HG03159 (cell line): ENCODE data around the gene RTL10.
"Not testable (repeated sequence)": the region's sequence is repeated elsewhere in the genome, so short reads cannot be mapped to it uniquely, and the experiment has no call there.

Experiments
- ATAC-seq: cut with Tn5 transposase; IDR thresholded peaks from one replicate; pipeline ENCODE4 v1.9.1; 2021; ENCODE audit warnings: mild to moderate bottlenecking, moderate library complexity; ENCODE audit not compliant: unreplicated experiment

Gene RTL10

GRCh38 chr22:19889951-19890350 lies 35.3 kb upstream of the RTL10 start:
- no peak for ATAC-seq

DNA sequence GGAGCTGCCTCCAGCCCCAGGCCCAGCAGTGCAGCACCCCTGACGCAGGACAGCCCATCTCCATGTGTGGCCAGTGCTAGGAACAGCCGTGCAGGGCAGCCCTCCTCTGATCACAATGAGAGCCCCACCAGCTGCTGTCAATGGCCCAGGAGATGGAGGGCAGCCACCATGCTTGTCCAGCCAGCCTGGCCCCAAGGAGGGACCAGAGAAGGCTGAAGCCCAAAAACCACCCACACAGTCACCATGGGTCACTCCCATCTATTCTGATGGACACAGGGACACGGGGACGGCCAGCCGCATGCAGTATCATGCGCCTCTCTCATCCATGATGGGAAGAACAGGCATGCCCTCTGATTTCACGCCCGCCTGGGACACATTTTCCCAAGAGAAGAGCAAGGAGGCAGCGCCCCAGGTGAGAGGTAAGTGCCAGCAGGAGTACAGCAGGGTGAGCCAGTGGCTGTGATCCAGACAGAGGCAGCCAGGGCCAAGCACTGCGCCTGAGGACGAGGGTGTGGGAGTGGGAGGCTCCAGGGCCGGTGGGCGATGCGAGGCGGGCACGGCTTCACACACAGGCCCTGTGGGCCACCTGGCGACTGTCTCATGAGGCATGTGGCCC lies 33.6 kb upstream of the RTL10 start:
- ATAC-seq, result no peak

- no peak for ATAC-seq
Observed at GRCh38 chr22:19887256-19887985, 32.7 kb upstream of the RTL10 start.

DNA sequence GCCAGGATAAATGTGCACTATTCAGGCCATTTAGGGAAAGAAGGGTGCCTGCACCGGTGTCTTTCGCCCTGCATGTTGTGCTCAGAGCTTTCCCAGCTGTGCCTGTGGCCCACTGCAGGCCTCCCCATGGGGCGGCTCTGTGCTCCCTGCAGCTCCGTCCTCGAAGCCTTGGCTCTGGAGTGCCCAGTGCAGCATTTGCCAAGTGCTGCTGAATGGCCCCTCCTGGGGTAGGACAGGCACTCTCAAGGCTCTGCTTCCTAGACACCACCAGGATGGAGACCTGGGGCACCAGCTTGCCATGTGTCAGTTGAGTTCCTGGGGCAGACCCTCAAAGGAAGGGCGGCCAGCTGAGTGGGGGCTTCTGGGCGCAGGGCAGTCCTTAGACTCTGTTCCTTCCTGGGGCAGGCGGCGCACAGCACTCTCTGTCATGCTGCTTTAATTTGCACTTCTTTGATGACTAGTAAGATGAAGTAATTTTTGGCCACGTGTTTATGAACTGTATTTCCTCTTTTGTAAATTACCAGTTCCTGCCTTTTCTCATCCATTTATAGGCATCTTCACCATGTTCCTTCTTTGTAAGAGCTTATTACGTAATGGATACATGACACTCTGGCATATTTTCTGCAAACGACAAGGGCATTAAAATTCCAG lies 32.1 kb upstream of the RTL10 start:
- no peak for ATAC-seq

DNA sequence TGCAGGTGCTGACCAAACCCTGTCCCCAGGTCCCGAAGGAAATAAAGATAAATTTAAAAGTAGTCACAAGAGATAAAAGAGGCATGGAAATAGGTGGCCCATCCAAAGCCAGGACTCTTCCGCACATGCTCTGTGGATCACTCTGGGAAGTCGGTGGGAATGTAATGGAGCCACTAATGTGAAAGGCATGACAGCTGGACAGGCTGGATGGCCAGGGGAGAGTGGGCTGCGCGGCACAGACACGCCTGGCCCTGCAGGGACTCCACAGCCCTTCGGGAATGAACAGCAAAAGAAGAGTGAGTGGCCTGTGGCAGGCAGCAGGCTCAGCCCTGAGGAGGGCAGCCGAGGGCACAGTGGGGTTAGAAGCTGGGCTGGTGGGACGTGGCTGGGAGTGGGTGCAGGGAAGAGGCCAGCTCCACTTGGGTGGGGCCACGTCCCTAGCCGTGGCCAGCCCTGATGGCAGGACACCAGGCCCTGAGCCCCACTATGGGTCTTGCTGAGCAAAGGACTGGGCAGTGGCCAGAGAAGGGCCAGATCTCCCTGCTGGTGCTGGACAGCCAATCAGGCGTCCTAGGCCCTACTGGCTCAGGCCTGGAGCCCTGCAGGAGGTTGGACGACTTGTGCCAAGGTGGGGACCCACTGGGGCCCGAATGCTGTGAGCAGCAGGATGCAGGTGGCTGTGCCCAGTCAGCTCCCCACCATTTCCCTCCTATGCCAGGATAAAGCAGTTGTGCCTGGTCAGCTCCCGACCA lies 31.3 kb upstream of the RTL10 start:
- ATAC-seq, result no peak

GRCh38 chr22:19884954-19885751 lies 30.5 kb upstream of the RTL10 start:
- ATAC-seq, result no peak

GRCh38 chr22:19884161-19884953 lies 29.7 kb upstream of the RTL10 start:
- no peak for ATAC-seq

DNA sequence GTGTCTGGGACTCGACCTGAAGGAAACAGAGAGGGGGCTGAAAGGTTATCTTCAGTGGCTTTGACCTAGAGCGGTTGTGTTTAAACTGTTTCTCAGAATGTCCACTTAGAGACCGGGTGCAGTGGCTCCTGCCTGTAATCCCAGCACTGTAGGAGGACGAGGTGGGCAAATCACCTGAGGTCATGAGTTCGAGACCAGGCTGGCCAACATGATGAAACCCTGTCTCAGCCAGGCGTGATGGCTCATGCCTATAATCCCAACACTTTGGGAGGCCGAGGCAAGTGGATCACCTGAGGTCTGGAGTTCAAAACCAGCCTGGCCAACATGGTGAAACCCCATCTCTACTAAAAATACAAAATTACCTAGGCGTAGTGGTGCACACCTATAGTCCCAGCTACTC lies 28.8 kb upstream of the RTL10 start:
- not testable (repeated sequence) for ATAC-seq

DNA sequence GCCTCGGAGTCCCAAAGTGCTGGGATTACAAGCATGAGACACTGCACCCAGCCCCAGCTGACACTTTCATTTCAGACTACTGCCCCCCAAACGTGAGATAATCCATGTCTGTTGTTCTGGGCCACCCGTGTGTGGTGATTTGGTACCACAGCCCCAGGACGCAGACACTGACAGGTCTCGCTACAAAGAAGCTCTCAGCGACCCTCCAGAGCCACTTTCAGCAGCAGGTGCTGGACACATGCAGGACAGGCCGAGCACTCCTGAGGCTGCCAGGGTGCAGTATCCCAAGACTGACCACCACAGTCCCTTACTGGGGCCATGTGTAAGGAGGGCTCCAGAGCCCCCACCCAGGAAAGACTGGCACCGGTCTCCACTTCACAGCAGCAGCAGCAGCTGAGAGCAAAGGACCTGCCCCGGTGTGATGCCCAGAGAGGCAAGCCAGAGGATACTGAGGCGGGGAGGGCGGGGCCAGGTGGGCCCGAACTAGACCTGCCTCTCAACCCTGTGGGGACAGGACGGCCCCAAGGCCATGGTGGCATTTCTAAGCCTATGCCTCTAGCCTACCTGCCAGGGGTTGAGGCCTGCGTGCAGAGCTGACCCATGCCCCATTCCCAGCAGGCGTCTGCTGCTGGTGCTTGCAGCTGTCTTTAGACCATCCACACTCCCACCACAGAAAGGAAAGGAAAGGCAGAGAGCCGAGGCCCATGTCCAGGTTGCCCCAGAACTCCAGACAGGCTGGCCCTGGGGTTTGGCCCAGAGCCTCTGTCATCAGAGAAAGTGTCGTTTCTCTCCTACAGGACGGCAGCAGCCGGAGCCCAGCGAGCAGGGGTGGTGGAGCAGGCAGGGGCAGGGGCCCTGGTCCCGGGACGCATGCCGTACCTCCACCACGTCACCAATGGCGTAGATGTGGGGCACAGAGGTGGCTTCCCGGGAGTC lies 28.0 kb upstream of the RTL10 start:
- ATAC-seq, result no peak

- no peak for ATAC-seq
Observed at GRCh38 chr22:19880786-19881569, 26.3 kb upstream of the RTL10 start.

- no peak for ATAC-seq
Observed at GRCh38 chr22:19879992-19880785, 25.5 kb upstream of the RTL10 start.

DNA sequence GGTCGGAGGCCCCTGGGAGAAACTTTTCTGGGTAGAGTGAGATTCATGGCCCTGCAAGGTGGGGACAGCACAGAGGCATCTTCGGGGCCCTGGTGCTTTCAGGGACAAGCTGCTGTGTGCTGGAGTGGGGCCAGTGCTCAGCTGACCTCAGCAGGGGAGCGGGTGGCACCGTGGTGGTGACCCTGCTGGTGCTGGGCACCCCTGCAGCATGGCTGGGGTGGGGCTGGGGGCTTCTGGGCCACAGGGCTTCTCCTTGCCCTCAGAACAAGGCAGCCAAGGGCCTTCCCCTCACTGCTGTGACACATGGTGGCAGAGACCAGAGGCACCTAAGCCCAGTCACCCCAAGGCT lies 24.9 kb upstream of the RTL10 start:
- no peak for ATAC-seq

DNA sequence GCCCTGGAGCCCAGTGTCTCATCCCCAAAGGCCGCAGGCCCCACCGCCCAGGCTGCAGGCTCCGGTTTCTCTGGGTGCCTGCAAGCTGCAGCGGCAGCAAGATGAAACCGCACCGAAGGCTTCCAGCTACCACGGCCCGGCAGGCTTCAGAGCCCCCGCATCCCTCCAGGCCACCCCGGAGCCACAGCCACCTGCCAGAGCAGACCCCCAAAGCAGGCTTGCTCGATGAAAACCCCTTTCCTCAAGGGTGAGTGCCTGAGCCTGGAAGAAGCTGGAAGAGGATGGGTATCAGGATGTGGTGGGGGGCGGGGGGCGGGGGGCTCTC lies 24.5 kb upstream of the RTL10 start:
- ATAC-seq, result no peak

GRCh38 chr22:19878461-19879245 lies 24.0 kb upstream of the RTL10 start:
- ATAC-seq, result no peak

DNA sequence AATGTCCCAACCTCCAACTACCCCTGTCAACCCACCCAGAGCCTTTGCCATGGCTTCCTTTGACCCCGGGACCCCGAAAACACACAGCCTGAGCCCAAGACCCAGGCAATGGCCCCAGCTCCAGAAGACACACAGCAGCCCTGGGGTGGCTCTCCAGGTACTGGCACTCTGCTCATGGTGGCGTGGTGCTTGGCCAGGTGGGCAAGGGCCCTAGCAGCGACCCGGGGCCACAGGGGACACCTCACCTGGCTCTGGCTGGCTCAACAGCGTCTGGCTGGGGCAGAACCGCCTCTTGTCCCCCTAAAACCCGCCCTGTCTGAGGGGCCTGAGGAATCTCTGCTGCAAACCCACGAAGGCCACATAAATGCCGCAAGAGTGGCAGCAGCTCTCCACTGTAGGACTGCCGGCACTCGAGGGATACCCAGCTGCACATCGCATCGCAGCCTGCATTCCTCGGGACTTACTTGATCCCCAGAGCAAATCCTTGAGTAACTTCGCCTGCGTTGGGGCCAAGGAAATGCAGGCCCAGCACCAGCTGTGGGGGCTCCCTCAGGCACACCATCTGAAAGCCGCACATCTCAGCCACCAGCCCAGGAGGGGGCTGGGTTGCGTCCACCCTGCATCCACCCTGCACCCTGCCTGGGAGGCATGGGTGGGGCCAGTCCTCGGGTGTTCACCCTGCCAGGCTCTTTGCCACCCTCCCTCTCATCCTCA lies 23.1 kb upstream of the RTL10 start:
- ATAC-seq, result no peak
